AG10803 (cell line): Measurements from ENCODE around the gene ARID1B.

Experiments used
- DNase-seq: peaks from one replicate; pipeline ENCODE4 v3.0.0; 2010; ENCODE audit warnings: low read depth
- H3K4me3 ChIP-seq: 2 replicates; pipeline ENCODE4 v1.5.1; 2011; ENCODE audit warnings: mild to moderate bottlenecking, low read length, control low read depth
- TF ChIP-seq, protein P1 (sequence below): conservative IDR thresholded peaks from 2 replicates; pipeline ENCODE4 v1.5.1; 2011; ENCODE audit warnings: mild to moderate bottlenecking, low read length, control low read depth, inconsistent platforms

The ARID1B gene

DNA sequence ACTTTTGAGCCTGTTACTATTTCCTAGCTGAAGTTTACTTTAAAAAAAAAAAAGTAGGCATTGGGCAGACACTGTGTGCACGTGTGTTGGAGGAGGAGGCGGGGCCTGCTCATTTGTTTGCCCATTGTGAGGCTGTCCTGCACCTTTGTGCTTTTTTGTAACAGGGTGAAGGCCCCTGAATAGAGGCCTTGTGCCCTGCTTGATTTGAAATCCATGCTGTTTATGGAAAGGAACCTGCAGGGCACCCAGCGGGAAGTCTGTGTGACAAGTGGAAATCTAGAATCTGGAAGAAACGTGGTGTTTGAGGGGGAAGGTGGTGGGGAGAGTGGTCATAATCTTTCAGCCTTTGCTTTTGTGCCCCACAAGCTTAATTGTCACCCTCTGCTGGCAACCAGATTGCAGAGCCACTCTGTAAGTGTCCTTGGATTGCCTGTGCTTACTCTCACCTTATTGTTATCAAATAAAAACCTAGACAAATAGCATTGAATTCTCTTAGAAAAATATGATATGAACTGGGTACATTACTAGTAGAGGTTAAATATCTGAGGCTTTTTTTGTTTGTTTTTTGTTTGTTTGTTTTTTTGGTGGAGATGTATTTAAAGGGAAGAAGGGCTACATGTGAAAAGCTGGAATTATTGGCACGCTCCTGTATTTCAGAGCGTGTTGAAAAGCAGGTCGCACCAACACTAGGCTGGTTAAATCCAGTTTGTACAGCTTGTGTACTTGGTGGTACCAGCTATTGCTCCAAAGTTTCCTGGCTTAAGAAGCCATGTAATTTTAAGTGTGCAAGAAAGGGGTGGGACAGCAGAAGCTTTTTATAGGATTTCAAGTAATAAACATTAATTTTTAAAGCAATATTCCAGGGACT lies 156.3 kb downstream of the ARID1B start:
- no peak overlapping the region for H3K4me3 ChIP-seq

DNA sequence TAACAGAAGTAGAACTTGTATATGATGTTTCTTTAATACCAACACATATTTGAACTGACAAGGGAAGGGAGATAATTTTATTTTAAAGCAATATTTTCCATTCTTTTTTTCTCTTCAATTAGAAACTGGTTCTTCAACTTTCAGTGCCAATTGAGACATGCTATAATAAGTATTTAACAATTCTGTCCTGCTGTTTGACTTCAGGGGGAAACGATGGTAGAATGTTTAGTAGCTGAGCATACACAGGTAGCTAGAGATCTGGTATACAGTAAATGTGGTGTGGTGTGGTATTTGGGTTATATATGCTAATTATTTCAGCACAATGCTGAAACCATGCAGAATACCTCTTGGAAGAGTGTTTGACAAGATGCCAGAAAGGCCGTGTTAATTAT lies 156.9 kb downstream of the ARID1B start:
- H3K4me3 ChIP-seq = no peak overlapping the region
- DNase-seq = no peak
- TF ChIP-seq, protein P1, sequence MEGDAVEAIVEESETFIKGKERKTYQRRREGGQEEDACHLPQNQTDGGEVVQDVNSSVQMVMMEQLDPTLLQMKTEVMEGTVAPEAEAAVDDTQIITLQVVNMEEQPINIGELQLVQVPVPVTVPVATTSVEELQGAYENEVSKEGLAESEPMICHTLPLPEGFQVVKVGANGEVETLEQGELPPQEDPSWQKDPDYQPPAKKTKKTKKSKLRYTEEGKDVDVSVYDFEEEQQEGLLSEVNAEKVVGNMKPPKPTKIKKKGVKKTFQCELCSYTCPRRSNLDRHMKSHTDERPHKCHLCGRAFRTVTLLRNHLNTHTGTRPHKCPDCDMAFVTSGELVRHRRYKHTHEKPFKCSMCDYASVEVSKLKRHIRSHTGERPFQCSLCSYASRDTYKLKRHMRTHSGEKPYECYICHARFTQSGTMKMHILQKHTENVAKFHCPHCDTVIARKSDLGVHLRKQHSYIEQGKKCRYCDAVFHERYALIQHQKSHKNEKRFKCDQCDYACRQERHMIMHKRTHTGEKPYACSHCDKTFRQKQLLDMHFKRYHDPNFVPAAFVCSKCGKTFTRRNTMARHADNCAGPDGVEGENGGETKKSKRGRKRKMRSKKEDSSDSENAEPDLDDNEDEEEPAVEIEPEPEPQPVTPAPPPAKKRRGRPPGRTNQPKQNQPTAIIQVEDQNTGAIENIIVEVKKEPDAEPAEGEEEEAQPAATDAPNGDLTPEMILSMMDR = no peak

More for the DNA sequence above, 156.3 kb downstream of the ARID1B start:
- no peak for DNase-seq
- TF ChIP-seq, protein P1 = no peak

DNA sequence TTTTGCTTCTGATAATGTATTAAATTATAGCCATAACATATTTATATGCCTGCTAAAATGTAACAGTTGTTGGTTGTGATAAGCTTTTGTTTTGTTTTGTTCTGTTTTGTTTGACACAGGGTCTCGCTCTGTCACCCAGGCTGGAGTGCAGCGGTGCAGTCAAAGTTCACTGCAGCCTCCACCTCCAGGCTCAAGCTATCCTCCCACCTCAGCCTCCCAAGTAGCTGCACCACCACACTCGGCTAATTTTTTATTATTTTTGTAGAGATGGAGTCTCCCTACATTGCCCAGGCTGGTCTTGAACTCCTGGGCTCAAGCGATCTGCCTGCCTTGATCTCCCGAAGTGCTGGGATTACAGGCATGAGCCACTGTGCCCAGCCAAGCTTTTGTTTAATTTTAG lies 157.8 kb downstream of the ARID1B start:
- H3K4me3 ChIP-seq = no peak overlapping the region
- no peak for DNase-seq
- TF ChIP-seq, protein P1 = no peak

DNA sequence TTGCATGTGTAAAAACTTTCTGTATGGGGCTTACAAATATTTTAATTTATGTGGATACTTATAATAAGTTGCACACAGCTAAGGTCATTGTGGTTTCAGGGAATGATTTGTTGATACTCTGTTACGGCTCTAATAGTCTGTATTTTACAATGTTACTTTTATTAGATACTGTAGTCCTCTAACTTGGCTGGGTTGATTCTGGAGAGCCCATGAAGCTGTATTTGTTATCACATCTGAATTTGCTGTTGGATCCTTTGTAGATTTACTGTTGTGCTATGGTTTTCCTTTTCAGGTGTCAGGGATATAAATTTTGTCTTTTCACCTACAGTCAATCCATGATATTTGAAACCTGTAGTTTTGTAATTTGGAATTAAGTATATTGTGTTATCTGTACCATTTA lies 161.0 kb downstream of the ARID1B start:
- no peak overlapping the region for H3K4me3 ChIP-seq
- TF ChIP-seq, protein P1 = no peak
- no peak for DNase-seq

DNA sequence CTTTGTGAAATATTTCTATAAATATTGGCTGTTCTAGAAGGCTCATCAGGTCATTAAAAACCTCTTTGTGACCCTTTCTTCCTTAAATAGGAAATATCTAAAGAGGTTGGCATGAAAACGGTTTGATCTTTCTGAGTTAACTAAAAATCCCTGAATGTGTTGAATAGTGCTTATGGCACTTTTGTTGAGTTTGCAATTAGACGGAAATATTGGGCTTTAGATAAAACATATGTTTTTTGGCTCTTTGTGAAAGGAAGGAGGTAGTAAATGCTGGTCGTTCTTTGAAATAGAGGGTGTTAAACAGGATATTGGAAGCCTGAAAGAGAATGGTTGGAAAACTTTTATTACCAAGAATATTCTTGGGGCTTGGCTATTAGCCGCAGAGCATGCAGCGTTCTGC lies 163.0 kb downstream of the ARID1B start:
- no peak for DNase-seq
- TF ChIP-seq, protein P1 = no peak
- H3K4me3 ChIP-seq = no peak overlapping the region

DNA sequence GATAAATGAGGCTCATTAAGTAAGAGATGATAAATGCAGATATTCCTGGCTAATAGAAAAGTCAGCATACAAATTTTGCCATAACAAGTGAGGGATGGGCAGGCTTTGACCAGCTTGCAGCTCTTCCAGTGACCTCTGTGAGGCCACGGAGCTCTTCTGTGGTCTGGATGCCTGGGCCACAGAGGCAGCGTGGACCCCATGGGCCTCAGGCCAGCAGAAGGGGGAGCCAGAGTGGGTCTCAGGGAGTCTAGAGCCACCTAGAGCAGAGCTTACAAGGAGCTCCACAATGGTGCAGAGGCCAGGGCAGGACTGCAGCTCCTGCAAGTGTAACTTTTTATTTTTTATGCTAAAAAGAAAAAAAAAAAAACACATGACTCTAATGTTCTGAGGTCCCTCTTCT lies 165.1 kb downstream of the ARID1B start:
- H3K4me3 ChIP-seq = no peak overlapping the region
- TF ChIP-seq, protein P1 = no peak
- DNase-seq = no peak

DNA sequence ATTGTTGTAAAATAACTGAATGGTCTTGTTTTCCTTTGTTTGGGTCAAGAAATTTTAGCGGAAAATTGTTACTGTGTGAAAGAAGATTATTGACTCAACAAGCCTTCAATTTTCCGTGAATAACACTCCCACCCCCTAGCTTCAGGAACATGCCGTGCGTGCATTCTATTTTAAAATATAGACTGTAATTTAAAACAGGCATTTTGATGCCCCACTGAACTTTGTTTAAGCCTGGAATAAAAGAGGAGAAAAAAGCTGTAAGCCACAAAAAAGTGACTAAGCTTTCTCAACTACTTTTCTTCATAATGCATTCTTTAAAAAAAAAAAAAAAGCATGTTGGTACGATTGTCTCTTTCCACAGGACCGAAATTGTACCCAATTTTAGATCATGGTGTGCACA lies 166.0 kb downstream of the ARID1B start:
- no peak overlapping the region for H3K4me3 ChIP-seq
- TF ChIP-seq, protein P1 = peak; percentile 17; the same call in 1 of the 2 replicates
- peak; percentile 52 for DNase-seq
